Uterus (tissue), 2 donors: ENCODE measurements around the gene ARHGEF28.

Source experiments
- POLR2A ChIP-seq, 2 donors: fragments of 450-650 bp; IDR thresholded peaks; one replicate each; pipeline ENCODE4 v1.6.1; 2016; ENCODE audit warnings: antibody characterized with exemption in 2 of 2, mild to moderate bottlenecking in 1 of 2, moderate library complexity in 1 of 2
- TF ChIP-seq, protein P1 (sequence below), 4 experiments: fragments of 200-600 bp in 2 of 4; fragments of 450-650 bp in 2 of 4; sonication (generic) in 2 of 4; IDR thresholded peaks; one replicate each; pipeline ENCODE4 v1.5.1; 2016 to 2019; ENCODE audit warnings: antibody characterized with exemption in 4 of 4, mild to moderate bottlenecking in 2 of 4, moderate library complexity in 1 of 4

DNA sequence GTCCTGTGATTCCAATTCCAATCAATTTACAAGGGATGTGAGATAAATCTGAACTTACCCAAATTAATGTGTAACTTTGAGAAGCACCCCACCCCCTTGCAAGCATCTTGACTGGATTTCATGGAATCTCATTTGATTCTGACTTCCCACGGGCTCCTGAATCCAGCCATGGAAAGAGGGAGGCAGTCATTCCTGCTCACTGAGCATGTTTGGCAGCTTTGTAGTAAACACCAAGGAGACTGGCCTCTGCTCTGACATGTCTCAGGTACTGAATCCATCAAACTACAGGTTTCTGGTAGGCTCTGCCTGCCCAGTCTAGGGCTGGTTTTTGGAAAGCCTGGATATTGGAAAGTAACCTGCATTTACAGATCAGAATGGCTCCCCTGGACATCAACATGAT lies 357.6 kb downstream of the ARHGEF28 start:
- TF ChIP-seq, protein P1, sequence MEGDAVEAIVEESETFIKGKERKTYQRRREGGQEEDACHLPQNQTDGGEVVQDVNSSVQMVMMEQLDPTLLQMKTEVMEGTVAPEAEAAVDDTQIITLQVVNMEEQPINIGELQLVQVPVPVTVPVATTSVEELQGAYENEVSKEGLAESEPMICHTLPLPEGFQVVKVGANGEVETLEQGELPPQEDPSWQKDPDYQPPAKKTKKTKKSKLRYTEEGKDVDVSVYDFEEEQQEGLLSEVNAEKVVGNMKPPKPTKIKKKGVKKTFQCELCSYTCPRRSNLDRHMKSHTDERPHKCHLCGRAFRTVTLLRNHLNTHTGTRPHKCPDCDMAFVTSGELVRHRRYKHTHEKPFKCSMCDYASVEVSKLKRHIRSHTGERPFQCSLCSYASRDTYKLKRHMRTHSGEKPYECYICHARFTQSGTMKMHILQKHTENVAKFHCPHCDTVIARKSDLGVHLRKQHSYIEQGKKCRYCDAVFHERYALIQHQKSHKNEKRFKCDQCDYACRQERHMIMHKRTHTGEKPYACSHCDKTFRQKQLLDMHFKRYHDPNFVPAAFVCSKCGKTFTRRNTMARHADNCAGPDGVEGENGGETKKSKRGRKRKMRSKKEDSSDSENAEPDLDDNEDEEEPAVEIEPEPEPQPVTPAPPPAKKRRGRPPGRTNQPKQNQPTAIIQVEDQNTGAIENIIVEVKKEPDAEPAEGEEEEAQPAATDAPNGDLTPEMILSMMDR (IDR thresholded peaks at IDR 0.05): no peak
- TF ChIP-seq POLR2A (IDR thresholded peaks at IDR 0.05): no peak
